ENCODE measurements around the gene ZNF620. TPM values are rescaled to one million over a fixed set of nuclear protein-coding genes. Genes with fewer than 3 reads are reported as not detected.
"Not testable (repeated sequence)": the region's sequence is repeated elsewhere in the genome, so short reads cannot be mapped to it uniquely, and the experiment has no call there.

ZNF620 gene
- total RNA-seq, 2 experiments from 2014 or later = 0.82 to 1.0 TPM

GRCh38 chr3:40557575-40558161 is 51.8 kb downstream of the ZNF620 start:
- Histone ChIP-seq H3K4me3 (ENCODE audit: low read length) (no peak overlapping the region), H3K27ac (ENCODE audit: low read depth in 1 of 2, low read length in 2 of 2) (no peak overlapping the region), H3K36me3 (ENCODE audit: insufficient read depth, low read length) (no peaks in the 10 kb centered on the region), H3K27me3 (ENCODE audit: control insufficient read depth in 1 of 2, insufficient read depth in 2 of 2, low read length in 2 of 2) (no peaks in the 10 kb centered on the region), H3K9me3 (ENCODE audit: control insufficient read depth in 1 of 2, insufficient read depth in 1 of 2, low read length in 2 of 2) (no peaks in the 10 kb centered on the region), H3K4me1 (ENCODE audit: insufficient read depth, low read length) (no peaks in the 10 kb centered on the region)
- no peak for ATAC-seq (ENCODE audit: poor library complexity)
- Mint-ChIP-seq H3K4me3 (no peak overlapping the region), H3K9me3 (no peaks in the 10 kb centered on the region), H3K27me3 (peaks cover 6% of the 10 kb centered on the region), H3K27ac (no peak overlapping the region), H3K36me3 (ENCODE audit: low read depth) (no peaks in the 10 kb centered on the region), H3K4me1 (ENCODE audit: low read depth) (no peaks in the 10 kb centered on the region)
- DNase-seq = no peak
- TF ChIP-seq CTCF (IDR thresholded peaks at IDR 0.05) = no peak
- CTCF ChIA-PET = no interaction called here
- intact Hi-C loops (cut with DNase I, micrococcal nuclease) = no loop called here
- POLR2A ChIA-PET = no interaction called here

- H3K9me3 ChIP-seq (ENCODE audit: control insufficient read depth in 1 of 2, insufficient read depth in 1 of 2, low read length in 2 of 2); H3K36me3 Mint-ChIP-seq (ENCODE audit: low read depth); H3K27ac ChIP-seq (ENCODE audit: low read depth in 1 of 2, low read length in 2 of 2); H3K9me3 Mint-ChIP-seq; H3K4me3 Mint-ChIP-seq; DNase-seq; ATAC-seq (ENCODE audit: poor library complexity); H3K36me3 ChIP-seq (ENCODE audit: insufficient read depth, low read length); H3K4me3 ChIP-seq (ENCODE audit: low read length); CTCF ChIA-PET; H3K27ac Mint-ChIP-seq; H3K27me3 Mint-ChIP-seq; H3K4me1 ChIP-seq (ENCODE audit: insufficient read depth, low read length); intact Hi-C loops (cut with DNase I, micrococcal nuclease); POLR2A ChIA-PET; H3K4me1 Mint-ChIP-seq (ENCODE audit: low read depth); H3K27me3 ChIP-seq (ENCODE audit: control insufficient read depth in 1 of 2, insufficient read depth in 2 of 2, low read length in 2 of 2): not testable (repeated sequence)
These were observed 56.6 kb downstream of the ZNF620 start for GRCh38 chr3:40562482-40562881.

- ATAC-seq (ENCODE audit: poor library complexity); CTCF ChIA-PET; H3K27ac ChIP-seq (ENCODE audit: low read depth in 1 of 2, low read length in 2 of 2); H3K27ac Mint-ChIP-seq; H3K9me3 Mint-ChIP-seq; POLR2A ChIA-PET; H3K4me1 ChIP-seq (ENCODE audit: insufficient read depth, low read length); H3K4me1 Mint-ChIP-seq (ENCODE audit: low read depth); H3K36me3 Mint-ChIP-seq (ENCODE audit: low read depth); H3K4me3 ChIP-seq (ENCODE audit: low read length); H3K36me3 ChIP-seq (ENCODE audit: insufficient read depth, low read length); H3K27me3 ChIP-seq (ENCODE audit: control insufficient read depth in 1 of 2, insufficient read depth in 2 of 2, low read length in 2 of 2); H3K4me3 Mint-ChIP-seq; H3K9me3 ChIP-seq (ENCODE audit: control insufficient read depth in 1 of 2, insufficient read depth in 1 of 2, low read length in 2 of 2); intact Hi-C loops (cut with DNase I, micrococcal nuclease); DNase-seq: not testable (repeated sequence)
- H3K27me3 Mint-ChIP-seq = peaks cover 11% of the 10 kb centered on the region
These were observed 59.8 kb downstream of the ZNF620 start for GRCh38 chr3:40565629-40566028.

GRCh38 chr3:40566694-40567093 is 60.9 kb downstream of the ZNF620 start:
- DNase-seq (no peak), ATAC-seq (ENCODE audit: poor library complexity) (no peak)
- POLR2A ChIA-PET = no interaction called here
- Histone ChIP-seq H3K36me3 (ENCODE audit: insufficient read depth, low read length) (no peaks in the 10 kb centered on the region), H3K27ac (ENCODE audit: low read depth in 1 of 2, low read length in 2 of 2) (no peak overlapping the region), H3K9me3 (ENCODE audit: control insufficient read depth in 1 of 2, insufficient read depth in 1 of 2, low read length in 2 of 2) (no peaks in the 10 kb centered on the region), H3K4me3 (ENCODE audit: low read length) (no peak overlapping the region), H3K27me3 (ENCODE audit: control insufficient read depth in 1 of 2, insufficient read depth in 2 of 2, low read length in 2 of 2) (no peaks in the 10 kb centered on the region), H3K4me1 (ENCODE audit: insufficient read depth, low read length) (no peaks in the 10 kb centered on the region)
- intact Hi-C loops (cut with DNase I, micrococcal nuclease) = no loop called here
- TF ChIP-seq CTCF (IDR thresholded peaks at IDR 0.05) = no peak
- Mint-ChIP-seq H3K27me3 (peaks cover 11% of the 10 kb centered on the region), H3K36me3 (ENCODE audit: low read depth) (no peaks in the 10 kb centered on the region), H3K4me1 (ENCODE audit: low read depth) (no peaks in the 10 kb centered on the region), H3K4me3 (no peak overlapping the region), H3K27ac (no peak overlapping the region), H3K9me3 (no peaks in the 10 kb centered on the region)
- CTCF ChIA-PET = interaction anchor here (1.0 kb wide), 1 partner anchor 14 kb away, joined by 3 read pairs; no protein-coding TSS in a partner anchor

Other genes starting within 250 kb of the ZNF620 start
- 100 to 1,000 TPM; 112 to 120 TPM for gene EIF1B, start 196.3 kb upstream of the ZNF620 start, total RNA-seq
- not detected for gene ENTPD3, start 118.9 kb upstream of the ZNF620 start, total RNA-seq
- gene RPL14, start 48.7 kb upstream of the ZNF620 start, total RNA-seq = 1,000 to 10,000 TPM; 3,546 to 3,721 TPM
- 1 to 10 TPM; 2.6 to 2.9 TPM for gene ZNF619, start 28.9 kb upstream of the ZNF620 start, total RNA-seq
- gene ZNF621, start 18.9 kb downstream of the ZNF620 start, total RNA-seq = 1 to 10 TPM; 8.6 to 8.8 TPM

All from CD4-positive, alpha-beta T cell (primary cell).